HL-60 (cell line): ENCODE measurements around the gene SMG6.

Experiments
- GABPA ChIP-seq: IDR thresholded peaks from 2 replicates; pipeline ENCODE4 v1.6.1; 2012; ENCODE audit warnings: low read depth
- POLR2AphosphoS5 ChIP-seq: IDR thresholded peaks from 2 replicates; pipeline ENCODE4 v1.6.1; 2012; ENCODE audit warnings: low read depth
- REST ChIP-seq: IDR thresholded peaks from 2 replicates; pipeline ENCODE4 v1.6.1; 2012; ENCODE audit warnings: low read depth; ENCODE audit not compliant: insufficient replicate concordance
- TF ChIP-seq, protein P1 (sequence below): IDR thresholded peaks from one replicate; pipeline ENCODE4 v1.5.1; 2011; ENCODE audit warnings: low read length, control low read depth, inconsistent platforms; ENCODE audit not compliant: insufficient read depth

- TF ChIP-seq, protein P1, sequence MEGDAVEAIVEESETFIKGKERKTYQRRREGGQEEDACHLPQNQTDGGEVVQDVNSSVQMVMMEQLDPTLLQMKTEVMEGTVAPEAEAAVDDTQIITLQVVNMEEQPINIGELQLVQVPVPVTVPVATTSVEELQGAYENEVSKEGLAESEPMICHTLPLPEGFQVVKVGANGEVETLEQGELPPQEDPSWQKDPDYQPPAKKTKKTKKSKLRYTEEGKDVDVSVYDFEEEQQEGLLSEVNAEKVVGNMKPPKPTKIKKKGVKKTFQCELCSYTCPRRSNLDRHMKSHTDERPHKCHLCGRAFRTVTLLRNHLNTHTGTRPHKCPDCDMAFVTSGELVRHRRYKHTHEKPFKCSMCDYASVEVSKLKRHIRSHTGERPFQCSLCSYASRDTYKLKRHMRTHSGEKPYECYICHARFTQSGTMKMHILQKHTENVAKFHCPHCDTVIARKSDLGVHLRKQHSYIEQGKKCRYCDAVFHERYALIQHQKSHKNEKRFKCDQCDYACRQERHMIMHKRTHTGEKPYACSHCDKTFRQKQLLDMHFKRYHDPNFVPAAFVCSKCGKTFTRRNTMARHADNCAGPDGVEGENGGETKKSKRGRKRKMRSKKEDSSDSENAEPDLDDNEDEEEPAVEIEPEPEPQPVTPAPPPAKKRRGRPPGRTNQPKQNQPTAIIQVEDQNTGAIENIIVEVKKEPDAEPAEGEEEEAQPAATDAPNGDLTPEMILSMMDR = no peak
- TF ChIP-seq POLR2AphosphoS5 (no peak), REST (no peak), GABPA (no peak)
These were observed 158.9 kb downstream of the SMG6 start for GRCh38 chr17:2144701-2145100.
